Hepatocyte (in vitro differentiated cells): ENCODE results near the gene ZNF441. TPM values are rescaled to one million over a fixed set of nuclear protein-coding genes. Genes with fewer than 3 reads are reported as not detected.

Experiments
- polyA plus RNA-seq: library from polyadenylated mRNA; unstranded; fragments of >200 nt; fragmentation: Nextera tagmentation; extraction: Ambion mirVana; gene quantifications from 2 replicates; pipeline ENCODE4 v1.2.1, GENCODE V29; 2016
- total RNA-seq: library from RNA; depleted of rRNA; stranded (reverse); fragments of >200 nt; gene quantifications from 2 replicates; pipeline ENCODE4 v1.2.3, GENCODE V29; 2014

Gene ZNF441
- total and polyA plus RNA-seq, 2 experiments from 2014 or later, result 2.9 to 6.7 TPM

Other genes with a start within 250 kb of the ZNF441 start
- 32.5 and 36.3 TPM in 2 replicates for gene ECSIT, start 237.9 kb upstream of the ZNF441 start, total RNA-seq
- gene ECSIT, start 237.9 kb upstream of the ZNF441 start, polyA plus RNA-seq, result 23.2 and 26.3 TPM in 2 replicates
- 12.1 and 20.1 TPM in 2 replicates for gene CNN1, start 228.1 kb upstream of the ZNF441 start, total RNA-seq
- 12.6 and 12.9 TPM in 2 replicates for gene CNN1, start 228.1 kb upstream of the ZNF441 start, polyA plus RNA-seq
- 28.1 and 30.3 TPM in 2 replicates for gene ELOF1, start 207.8 kb upstream of the ZNF441 start, total RNA-seq
- gene ELOF1, start 207.8 kb upstream of the ZNF441 start, polyA plus RNA-seq, result 72.6 and 81.1 TPM in 2 replicates
- 16.6 and 18.1 TPM in 2 replicates for gene ACP5, start 189.4 kb upstream of the ZNF441 start, total RNA-seq
- 6.5 and 7.2 TPM in 2 replicates for gene ACP5, start 189.4 kb upstream of the ZNF441 start, polyA plus RNA-seq
- 20.7 and 21.2 TPM in 2 replicates for gene ZNF627, start 169.5 kb upstream of the ZNF441 start, total RNA-seq
- gene ZNF627, start 169.5 kb upstream of the ZNF441 start, polyA plus RNA-seq, result 7.8 and 12.5 TPM in 2 replicates
- 10.4 and 13.9 TPM in 2 replicates for gene ZNF823, start 28.1 kb upstream of the ZNF441 start, total RNA-seq
- 3.4 and 3.8 TPM in 2 replicates for gene ZNF823, start 28.1 kb upstream of the ZNF441 start, polyA plus RNA-seq
- 2.9 and 4.8 TPM in 2 replicates for gene ZNF491, start 31.5 kb downstream of the ZNF441 start, total RNA-seq
- 0.95 and 2.0 TPM in 2 replicates for gene ZNF491, start 31.5 kb downstream of the ZNF441 start, polyA plus RNA-seq
- gene ZNF440, start 47.3 kb downstream of the ZNF441 start, total RNA-seq, result 13.6 and 17.0 TPM in 2 replicates
- 1.9 and 3.0 TPM in 2 replicates for gene ZNF440, start 47.3 kb downstream of the ZNF441 start, polyA plus RNA-seq
- 3.8 and 4.6 TPM in 2 replicates for gene ZNF439, start 81.7 kb downstream of the ZNF441 start, total RNA-seq
- gene ZNF439, start 81.7 kb downstream of the ZNF441 start, polyA plus RNA-seq, result 2.3 and 2.6 TPM in 2 replicates
- gene ZNF69, start 120.8 kb downstream of the ZNF441 start, total RNA-seq, result 24.6 and 51.7 TPM in 2 replicates
- gene ZNF69, start 120.8 kb downstream of the ZNF441 start, polyA plus RNA-seq, result 13.7 and 13.8 TPM in 2 replicates
- 7.5 and 11.7 TPM in 2 replicates for gene ZNF700, start 158.1 kb downstream of the ZNF441 start, total RNA-seq
- 3.6 and 5.6 TPM in 2 replicates for gene ZNF700, start 158.1 kb downstream of the ZNF441 start, polyA plus RNA-seq
- 1.7 and 3.0 TPM in 2 replicates for gene ZNF763, start 198.0 kb downstream of the ZNF441 start, total RNA-seq
- gene ZNF763, start 198.0 kb downstream of the ZNF441 start, polyA plus RNA-seq, result 1.2 and 2.8 TPM in 2 replicates